Stimulated activated CD4-positive, alpha-beta T cell treated with anti-CD3 and anti-CD28 coated beads, Interleukin-4, amount 100 ng/mL, for 24 hours (primary cell): ENCODE data around the gene MAN1B1.

Experiments used
- DNase-seq: peaks from one replicate; pipeline ENCODE4 v3.0.0-alpha.2; 2020

Gene MAN1B1

DNA sequence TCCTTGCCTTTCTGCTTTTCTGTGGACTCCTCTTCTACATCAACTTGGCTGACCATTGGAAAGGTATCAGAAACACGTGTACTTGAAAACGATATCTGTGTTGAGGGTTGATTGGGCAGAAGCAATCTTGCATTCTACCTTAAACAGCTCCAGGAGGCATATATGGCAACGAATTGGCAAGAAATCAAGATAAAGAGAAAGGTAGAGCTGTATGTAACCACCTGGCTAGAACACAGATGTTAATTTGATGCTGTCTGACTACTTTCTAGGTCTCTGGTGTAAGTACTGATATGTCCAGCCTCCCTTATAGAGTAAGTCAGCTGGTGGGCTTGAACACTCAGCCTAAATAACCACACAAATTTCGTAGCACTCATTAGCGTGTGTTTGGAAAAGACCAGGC, 1.3 kb downstream of the MAN1B1 start:
- DNase-seq, result no peak

DNA sequence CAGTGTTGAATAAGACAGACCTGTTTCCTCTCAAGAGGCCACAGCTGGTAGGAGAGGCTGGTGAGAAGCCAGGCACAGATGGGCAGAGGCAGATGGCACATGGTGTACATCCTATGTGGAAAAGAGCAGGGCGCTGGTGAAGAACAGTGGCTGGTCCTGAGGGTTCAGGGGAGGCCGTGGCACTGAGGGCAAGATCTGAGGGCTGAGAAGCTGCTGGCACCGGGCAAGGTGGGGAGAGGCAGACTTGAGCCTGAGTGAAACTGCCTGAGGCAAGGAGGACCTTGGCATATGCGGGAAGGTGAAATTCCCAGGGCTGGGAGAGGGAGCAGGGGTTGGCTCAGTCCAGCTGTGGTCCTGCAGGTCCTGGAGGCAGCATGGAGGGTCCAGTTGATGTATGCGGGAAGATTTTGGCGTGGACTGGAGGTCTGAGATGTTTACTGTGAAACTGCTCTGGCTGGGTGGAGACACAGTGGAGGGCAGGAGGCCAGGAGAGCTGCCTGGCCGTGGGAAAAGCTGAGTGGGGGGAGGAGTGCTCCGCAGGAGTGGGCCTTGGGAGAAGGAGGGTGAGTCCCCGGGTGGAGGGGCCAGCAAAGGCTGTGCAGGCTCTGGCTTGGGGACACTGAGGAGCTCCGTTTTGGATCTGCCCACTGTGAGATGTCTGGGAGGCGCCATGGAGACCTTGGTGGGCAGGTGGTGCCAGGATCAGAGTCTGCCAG, 2.6 kb downstream of the MAN1B1 start:
- DNase-seq, result no peak

DNA sequence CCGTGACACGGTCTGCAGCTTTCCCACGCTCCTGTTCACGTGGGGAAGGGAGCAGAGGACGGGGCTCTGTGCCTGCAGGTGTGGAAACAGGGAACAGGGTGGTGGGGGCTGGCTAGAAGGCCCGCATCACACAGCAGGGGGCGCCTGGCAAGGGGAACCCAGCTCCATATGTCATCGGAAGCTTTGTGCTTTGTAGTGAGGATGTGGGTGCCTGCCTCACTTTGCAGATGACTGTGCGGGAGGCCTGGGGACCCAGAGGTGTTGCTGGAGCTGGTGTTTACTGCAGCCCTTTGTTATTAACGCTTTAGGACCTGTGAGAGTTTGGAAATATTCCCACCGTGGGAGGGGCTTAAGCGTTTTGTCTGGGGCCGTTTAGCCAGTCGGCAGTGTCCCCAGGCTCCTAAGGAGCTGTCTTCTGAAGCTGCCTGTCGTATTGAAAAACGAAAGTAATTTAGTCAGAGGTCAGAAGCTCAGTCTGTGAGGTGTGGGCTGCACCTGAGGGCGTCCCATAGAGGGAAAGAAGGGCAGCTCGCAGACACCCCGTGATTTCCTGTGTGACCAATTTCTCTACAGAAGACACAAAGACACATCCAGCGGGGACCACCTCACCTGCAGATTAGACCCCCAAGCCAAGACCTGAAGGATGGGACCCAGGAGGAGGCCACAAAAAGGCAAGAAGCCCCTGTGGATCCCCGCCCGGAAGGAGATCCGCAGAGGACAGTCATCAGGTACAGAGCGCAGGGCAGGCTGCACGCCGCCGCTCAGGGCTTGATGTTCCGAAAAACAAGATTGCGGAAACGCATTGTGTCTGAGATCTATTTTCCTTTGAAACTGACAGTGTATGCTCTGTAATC, 9.1 kb downstream of the MAN1B1 start:
- peak; percentile 88 for DNase-seq

DNA sequence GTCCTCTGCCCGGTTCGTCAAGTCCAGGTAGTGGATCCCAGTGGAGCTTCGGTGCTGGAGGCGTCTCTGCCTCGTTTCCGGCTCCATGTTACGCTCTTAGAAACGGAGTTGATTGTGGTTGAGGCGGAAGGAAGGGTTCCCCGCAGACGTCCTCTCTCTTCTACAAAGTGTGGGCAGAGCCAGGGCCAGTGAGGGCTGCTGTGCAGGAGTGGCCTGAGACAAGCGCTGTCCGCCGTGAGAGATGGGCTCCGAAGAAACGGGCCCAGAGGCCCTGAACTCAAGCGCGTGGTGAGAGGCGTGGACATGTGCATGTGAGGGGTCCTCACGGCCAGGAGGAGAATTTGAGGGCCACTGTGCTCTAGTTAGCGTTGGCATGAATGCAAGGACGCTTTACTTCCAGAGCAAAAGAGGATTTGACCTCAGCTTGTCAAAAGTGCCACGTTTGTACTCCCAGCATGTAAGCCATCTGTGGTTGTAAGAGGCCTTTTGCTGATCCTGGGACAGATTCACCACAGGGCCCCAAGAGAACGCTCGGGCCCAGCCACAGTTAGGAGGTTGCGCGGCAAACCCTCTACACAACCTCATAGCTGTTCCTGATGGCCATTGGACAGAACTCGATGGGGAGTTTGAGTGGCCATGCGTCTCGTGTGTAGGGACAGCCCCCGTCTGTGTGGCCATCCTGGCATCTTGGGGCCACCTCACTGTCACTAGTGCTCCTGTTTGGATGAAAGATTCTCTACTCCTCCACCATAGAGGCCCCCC, 10.2 kb downstream of the MAN1B1 start:
- no peak for DNase-seq

DNA sequence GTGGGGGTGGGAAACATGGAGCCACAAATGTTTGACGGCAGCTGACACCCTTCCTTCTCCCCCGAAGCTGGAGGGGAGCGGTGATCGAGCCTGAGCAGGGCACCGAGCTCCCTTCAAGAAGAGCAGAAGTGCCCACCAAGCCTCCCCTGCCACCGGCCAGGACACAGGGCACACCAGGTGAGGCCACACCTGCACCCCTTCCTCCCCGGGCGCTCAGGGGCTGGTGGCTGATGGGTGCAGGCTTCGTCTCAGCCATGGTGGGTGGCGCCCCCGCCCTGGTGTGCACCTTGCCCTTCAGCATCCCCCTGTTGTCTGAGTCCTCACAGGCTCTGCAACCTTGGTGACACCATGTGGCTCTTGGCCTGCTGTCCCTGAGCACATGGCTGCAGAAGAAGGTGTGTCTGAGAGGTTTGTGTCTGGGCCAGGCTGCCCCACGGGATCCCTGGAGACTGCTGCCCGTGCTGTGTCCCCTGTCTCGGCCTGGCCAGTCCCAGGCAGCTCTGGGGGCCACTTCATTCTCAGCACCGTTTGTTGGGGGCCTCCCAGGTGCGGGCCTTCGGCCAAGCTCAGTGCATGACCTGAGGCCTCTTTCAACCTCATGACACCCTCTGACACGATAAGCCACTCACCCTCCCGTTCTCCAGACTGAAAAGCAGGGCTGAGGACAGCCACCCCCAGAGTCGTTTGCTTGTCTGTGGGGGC, 11.1 kb downstream of the MAN1B1 start:
- no peak for DNase-seq

GRCh38 chr9:137099231-137099630, 12.4 kb downstream of the MAN1B1 start:
- DNase-seq, result no peak

- no peak for DNase-seq
Measured at GRCh38 chr9:137103206-137103999, 16.6 kb downstream of the MAN1B1 start.

DNA sequence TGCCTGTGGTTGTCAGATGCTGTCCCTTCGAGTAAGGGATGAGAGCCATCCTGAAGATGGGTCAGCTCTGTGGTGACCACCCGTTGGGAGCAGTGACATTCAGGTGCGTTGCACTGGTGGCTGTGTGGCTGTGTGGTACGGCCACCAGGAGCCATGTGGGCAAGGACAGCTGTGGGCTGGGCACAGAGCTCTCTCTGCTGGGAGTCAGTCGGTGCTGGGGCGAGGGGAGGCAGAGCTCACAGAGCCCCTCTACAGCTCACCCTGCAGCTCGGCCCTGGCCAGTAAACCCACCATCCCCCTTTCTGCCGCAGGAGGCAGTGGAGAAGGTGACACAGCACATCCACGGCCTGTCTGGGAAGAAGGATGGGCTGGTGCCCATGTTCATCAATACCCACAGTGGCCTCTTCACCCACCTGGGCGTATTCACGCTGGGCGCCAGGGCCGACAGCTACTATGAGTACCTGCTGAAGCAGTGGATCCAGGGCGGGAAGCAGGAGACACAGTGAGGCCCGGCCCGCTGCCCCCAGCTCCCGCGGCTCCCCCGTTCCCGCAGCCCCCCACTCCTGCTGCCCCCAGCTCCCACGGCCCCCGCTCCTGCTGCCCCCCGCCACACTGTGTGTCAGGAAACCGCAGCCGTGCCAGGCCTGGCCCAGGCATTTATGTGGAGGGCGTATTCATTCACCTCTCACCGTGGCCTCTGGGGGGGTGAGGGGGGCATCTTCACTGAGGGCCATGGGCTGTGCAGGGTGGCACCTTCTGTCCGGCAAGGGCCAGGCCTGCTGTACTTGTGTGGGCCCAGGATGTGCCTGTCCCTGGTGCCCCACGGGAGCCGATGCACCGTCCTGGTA, 19.3 kb downstream of the MAN1B1 start:
- DNase-seq, result no peak

DNA sequence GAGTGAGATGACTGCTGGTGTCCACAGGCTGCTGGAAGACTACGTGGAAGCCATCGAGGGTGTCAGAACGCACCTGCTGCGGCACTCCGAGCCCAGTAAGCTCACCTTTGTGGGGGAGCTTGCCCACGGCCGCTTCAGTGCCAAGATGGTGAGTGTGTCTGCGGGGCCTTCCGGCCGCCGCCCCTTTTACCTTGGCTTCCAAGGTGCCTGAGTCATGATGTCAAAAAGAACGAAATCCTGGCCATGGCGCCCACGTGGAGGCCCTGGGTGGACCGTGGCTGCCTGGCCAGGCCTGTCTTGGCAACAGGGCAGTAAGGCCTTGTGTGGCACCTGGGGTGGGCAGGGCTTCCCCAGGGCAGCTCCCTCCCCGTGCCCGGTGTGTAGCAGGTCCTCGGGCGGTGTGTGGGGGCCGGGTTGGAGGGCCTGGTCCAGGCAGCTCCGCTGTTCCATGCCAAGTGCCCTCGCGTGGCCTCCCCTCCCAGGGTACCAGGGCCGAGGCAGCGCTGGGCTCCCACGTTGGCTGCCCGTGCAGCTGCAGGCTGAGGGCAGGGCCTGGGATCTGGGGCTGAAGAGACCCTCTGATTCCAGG, 20.0 kb downstream of the MAN1B1 start:
- no peak for DNase-seq

DNA sequence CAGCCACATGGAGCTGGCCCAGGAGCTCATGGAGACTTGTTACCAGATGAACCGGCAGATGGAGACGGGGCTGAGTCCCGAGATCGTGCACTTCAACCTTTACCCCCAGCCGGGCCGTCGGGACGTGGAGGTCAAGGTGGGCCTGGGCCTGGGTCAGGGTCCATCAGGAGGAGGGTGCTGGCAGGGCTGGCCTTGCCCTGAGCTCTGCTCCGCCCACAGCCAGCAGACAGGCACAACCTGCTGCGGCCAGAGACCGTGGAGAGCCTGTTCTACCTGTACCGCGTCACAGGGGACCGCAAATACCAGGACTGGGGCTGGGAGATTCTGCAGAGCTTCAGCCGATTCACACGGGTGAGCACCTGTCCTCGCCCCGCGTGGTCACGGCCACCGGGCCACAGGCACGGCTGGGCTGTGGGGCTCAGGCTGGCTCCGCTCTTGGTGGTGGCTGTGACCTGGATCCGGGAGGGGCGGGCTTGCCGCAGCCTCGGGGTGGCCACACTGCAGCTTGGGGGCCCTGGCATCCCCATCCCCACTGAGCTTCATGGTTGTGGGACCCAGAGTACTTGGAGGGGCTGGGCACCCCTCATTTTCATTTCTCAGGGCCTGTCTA, 20.6 kb downstream of the MAN1B1 start:
- no peak for DNase-seq

GRCh38 chr9:137107982-137108381, 21.2 kb downstream of the MAN1B1 start:
- DNase-seq, result no peak

DNA sequence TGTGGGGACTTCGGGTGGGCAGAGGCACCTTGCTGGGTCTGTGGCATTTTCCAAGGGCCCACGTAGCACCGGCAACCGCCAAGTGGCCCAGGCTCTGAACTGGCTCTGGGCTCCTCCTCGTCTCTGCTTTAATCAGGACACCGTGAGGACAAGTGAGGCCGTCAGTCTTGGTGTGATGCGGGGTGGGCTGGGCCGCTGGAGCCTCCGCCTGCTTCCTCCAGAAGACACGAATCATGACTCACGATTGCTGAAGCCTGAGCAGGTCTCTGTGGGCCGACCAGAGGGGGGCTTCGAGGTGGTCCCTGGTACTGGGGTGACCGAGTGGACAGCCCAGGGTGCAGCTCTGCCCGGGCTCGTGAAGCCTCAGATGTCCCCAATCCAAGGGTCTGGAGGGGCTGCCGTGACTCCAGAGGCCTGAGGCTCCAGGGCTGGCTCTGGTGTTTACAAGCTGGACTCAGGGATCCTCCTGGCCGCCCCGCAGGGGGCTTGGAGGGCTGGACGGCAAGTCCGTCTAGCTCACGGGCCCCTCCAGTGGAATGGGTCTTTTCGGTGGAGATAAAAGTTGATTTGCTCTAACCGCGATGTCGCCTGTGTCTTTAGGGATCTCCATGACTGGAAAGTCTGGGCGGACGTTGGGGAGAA, 21.9 kb downstream of the MAN1B1 start:
- no peak for DNase-seq

- DNase-seq, result no peak
Measured at GRCh38 chr9:137109250-137110146, 22.7 kb downstream of the MAN1B1 start.

DNA sequence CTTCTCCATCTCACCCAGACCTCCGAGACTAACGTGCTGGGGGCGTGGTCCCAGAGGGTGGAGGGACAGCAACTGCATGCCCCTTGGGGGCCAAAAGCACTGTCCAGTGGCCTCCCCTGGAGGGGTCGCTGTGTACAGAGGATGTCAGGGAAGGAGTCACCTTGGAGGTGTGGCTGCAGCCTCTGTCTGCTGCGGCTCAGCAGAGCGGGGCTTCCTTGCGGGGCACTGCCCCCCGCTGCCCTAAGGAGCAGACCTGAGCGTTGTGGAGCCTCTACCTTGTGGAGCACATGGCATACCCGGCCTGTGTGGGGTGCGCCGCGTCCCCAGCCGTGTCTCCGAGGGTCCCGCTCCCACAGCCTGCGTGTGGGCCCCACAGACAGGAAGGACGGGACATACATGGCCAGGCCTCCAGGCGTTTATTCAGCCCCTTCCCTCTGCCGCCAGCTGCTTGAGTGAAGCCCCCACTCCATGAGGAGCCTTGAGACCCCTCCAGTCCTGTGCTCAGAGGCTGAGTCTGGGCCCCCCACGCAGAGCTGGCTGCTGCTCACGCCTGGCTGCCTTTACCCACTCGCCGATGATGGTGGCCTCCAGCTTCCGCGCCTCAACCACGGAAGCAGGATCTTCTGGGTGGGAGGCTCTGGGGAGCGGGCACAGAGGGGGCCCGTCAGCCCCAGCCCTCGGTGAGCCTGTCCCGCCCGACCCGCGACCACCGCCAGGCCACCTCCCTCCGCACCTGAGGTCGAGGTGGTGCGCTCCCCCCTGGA, 23.5 kb downstream of the MAN1B1 start:
- DNase-seq, result no peak

DNA sequence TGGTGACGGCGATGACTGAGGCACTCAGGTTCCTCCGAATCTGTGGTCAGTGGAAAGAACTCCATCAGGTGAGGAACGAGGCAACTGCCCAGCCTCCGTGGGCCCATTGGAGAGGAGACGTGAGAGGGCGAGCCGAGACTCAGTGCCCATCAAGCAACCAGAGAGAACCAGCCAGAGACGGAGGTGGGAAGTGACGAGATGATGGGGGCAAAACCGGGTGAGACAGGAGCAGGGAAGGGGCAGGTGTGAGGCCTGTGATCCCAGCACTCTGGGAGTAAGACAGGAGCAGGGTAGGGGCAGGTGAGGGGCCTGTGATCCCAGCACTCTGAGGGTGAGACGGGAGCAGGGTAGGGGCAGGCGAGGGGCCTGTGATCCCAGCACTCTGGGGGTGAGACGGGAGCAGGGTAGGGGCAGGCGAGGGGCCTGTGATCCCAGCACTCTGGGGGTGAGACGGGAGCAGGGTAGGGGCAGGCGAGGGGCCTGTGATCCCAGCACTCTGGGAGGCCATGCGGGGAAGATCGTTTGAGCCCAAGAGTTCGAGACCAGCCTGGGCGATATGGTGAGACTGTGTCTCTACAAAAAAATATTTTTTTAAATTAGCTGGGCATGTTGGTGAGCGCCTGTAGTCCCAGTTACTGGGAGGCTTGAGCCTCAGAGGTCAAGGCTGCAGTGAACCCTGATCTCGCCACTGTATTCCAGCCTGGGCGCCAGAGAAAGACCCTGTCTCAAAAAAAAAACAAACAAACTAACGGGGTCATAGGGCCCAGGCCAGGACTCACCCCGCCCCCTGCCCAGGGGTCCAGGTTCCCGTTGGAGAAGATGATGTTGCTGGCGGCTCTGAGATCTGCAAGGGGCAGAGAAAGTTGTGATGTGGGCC, 24.4 kb downstream of the MAN1B1 start:
- no peak for DNase-seq

DNA sequence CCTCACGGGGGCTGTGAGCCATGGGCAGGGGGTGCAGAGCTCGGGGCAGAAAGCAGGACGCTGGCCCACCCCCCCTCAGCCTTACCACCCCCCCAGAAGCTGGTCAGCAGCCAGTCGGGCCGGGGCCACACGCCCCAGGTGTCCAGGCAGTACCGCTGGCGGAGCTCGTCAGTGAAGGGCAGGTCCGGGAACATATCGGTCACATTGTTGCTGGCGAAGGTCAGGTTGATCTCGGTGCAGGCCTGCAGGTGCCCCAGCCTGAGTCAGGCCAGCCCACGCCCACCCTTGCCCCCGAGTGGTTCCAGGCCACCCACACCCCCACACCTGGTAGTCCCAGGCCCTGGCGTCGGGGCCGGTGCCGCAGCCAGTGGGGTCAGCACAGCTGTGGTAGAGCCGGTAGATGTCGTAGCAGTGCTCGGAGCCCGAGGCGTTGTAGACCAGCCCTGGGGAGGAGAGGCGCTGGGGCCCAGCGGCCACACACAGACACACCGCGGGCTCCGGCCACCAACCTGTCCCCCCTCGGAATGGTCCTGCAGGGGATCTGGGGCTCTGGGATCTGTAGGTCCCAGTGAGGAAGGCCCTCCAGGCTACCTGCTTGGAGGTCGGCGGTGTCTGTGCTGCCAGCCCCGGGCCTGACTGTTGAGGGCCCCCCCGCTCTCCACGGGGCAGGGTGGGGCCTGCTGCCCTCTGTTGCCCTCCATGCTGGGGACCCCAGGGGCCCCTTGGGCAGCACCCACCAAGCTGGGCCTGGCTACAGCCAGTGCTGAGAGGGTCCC, 25.2 kb downstream of the MAN1B1 start:
- DNase-seq, result no peak
